GM12872 (cell line): ENCODE measurements around the gene PGS1.

Experiments used
- CTCF ChIP-seq: IDR thresholded peaks from 3 replicates; pipeline ENCODE4 v1.5.1; 2011; ENCODE audit warnings: low read depth, mild to moderate bottlenecking, low read length, moderate library complexity; ENCODE audit not compliant: insufficient read depth

The PGS1 gene

GRCh38 chr17:78396441-78397337 is 18.2 kb downstream of the PGS1 start:
- no peak for TF ChIP-seq CTCF

GRCh38 chr17:78397681-78398101 is 19.2 kb downstream of the PGS1 start:
- no peak for TF ChIP-seq CTCF

- TF ChIP-seq CTCF, result no peak
These were observed 19.9 kb downstream of the PGS1 start for GRCh38 chr17:78398390-78398789.

- no peak for TF ChIP-seq CTCF
These were observed 20.7 kb downstream of the PGS1 start for GRCh38 chr17:78399028-78399692.

- no peak for TF ChIP-seq CTCF
These were observed 21.3 kb downstream of the PGS1 start for GRCh38 chr17:78399693-78400144.

- no peak for TF ChIP-seq CTCF
These were observed 22.3 kb downstream of the PGS1 start for GRCh38 chr17:78400581-78401240.

GRCh38 chr17:78401246-78401645 is 22.8 kb downstream of the PGS1 start:
- TF ChIP-seq CTCF, result no peak
